ENCODE results near the gene ARID1B.

DNA sequence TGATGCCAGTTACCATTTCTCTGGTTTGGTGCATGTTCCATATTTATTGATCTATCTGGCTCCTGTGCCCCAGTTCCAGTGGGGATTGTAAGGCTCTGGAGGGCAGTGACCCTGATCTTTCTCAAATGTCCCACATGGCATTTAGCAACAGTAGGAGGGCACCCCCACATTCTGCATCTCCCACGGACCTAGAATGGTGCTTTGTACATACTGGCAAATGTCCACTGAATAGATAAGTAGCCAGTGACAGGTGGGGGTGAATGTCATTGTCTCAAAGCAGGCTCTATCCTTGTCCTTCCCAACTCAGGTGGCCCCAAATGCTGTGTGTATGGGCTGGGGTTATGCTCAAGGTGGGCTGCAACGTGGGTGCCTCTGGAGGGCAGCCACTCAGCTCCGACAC, 462.0 kb downstream of the ARID1B start:
- TF ChIP-seq TAF1 (IDR thresholded peaks at IDR 0.05; ENCODE audit: borderline replicate concordance, insufficient read depth, low read length) (no peak), POLR2AphosphoS5 (IDR thresholded peaks at IDR 0.05; ENCODE audit: low read depth, low read length) (no peak)
